Activated CD8-positive, alpha-beta memory T cell treated with anti-CD3 and anti-CD28 coated beads, Interleukin-2, amount 50 U/mL, for 48 hours (primary cell): Measurements from ENCODE around the gene STOML1.
A peak's percentile ranks its signal among the peaks of the same experiment; 100 is the strongest.

ENCODE experiments used
- DNase-seq: peaks from one replicate; pipeline ENCODE4 v3.0.0-alpha.2; 2020

Gene STOML1

GRCh38 chr15:74013374-74013894 lies 21.3 kb upstream of the STOML1 start:
- DNase-seq: no peak

GRCh38 chr15:74011610-74012009 lies 19.5 kb upstream of the STOML1 start:
- no peak for DNase-seq

DNA sequence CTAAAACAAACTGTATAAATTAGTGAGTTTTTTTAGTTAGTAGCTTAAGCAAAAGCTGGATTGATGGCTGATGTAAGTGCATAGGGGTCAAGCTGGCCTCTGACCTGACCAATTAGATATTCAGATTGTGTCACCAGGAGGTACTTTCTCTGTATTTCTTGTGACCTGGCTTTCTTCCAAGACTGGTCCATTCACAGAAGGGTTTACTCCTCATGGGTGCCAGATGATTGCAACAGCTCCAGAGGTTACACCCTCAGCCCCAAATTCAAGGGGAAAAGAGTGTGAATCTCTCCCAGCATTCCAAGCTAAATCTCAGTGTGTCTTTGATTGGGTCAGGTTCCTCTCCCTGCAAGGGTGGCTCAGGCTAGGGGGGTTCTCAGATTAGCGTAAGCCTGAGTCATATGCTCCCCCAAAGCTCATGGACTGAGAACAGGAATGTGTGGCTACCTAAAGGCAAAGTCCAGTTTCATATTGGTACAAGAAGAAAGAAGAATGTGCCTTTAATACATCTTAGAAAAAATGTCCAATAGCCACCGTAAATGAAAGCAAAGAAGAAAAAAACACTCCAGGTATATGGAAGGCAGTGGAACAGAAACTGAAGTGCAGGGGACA lies 18.9 kb upstream of the STOML1 start:
- DNase-seq: no peak

DNA sequence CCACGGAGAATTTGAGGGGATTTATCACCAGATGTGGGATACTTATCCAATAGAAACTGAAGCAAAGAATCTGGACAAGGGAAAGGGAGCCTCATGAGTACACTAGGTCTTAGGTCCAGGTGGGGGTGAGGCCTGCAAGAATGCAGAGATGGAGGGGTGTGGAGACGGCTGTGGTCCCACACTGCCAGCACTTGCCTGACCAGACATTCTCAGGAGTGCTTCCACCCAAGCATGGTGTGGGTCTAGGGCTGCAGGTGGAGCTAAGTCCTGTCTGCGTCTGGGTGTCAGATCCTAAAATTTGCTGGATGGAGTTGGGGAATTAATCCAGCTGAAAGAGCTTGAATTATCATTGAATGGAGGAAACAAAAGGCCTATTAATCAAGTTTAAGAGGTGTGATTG lies 16.8 kb upstream of the STOML1 start:
- DNase-seq: no peak

DNA sequence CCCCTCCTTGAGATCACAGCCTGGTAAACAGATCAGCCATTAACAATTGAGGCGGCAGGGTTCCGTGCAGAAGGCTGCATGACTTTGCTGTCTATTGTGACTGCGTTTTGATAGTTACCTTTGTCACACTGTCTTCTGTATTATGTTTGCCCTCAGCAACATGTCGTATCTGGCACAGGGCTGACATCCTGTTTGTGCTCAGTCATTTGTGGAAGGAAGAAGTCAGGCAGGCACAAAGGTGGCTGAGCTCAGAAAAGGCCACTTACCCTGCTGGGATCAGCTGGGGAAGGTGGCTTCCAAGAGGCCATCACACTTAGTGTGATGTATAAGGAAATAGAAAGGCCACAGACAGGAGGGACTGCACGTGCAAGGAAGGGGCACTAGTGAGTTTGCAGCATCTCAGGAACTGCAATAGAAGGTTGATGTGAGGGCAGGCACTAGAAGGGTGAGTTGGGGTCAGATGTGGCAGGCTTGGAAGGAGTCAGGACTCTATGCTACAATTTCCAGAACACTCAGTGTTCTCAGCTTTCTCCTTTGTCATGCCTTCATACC lies 15.8 kb upstream of the STOML1 start:
- DNase-seq: no peak

- DNase-seq: no peak
These were observed 14.9 kb upstream of the STOML1 start for GRCh38 chr15:74006774-74007639.

DNA sequence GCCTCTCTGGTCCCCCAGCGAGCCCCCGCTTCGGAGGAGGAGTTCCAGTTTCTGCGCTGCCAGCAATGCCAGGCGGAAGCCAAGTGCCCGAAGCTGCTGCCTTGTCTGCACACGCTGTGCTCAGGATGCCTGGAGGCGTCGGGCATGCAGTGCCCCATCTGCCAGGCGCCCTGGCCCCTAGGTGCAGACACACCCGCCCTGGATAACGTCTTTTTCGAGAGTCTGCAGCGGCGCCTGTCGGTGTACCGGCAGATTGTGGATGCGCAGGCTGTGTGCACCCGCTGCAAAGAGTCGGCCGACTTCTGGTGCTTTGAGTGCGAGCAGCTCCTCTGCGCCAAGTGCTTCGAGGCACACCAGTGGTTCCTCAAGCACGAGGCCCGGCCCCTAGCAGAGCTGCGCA lies 5.9 kb upstream of the STOML1 start:
- DNase-seq: no peak

GRCh38 chr15:73996939-73997338 lies 4.8 kb upstream of the STOML1 start:
- no peak for DNase-seq

GRCh38 chr15:73996267-73996666 lies 4.2 kb upstream of the STOML1 start:
- no peak for DNase-seq

DNA sequence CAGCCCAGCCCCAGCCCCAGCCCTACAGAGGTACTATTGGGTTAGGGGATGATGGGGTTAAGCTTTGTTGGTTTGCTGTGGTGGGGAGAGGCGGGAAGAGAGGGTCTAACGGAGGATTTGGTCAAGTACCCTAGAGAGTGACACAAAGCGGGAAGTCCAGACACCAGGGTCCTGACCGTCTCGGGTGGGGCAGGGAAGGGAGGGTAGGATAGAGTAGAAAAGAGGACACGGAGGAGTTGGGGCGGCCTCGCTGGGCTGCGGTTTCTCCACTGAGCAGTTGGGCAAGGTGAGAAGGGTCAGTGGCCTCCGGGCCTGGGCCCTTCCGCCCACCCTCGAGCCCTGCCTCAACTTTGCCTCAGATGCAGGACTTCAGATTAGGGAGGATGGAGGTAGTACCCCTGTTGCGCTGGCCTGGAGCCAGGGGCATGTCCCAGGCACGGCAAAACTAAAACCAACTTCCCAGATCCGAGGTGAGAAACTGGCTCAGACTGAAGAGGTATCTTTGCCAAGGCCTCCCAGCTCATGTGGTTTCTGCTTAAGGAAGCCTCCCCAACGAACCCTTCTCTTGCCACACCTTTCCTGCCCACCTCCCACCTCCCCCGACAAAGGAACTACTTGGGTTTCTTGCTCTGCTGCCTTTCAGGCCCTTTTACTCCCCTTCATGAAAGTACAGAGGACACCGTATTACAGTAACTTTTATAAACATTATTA lies 3.0 kb upstream of the STOML1 start:
- DNase-seq: no peak

GRCh38 chr15:73994413-73994883 lies 2.4 kb upstream of the STOML1 start, which contains the start of gene PML:
PML (plus strand) TSS chr15:73994716; CDS start chr15:73994813, 97 bp downstream.
- peak; percentile 92 for DNase-seq

GRCh38 chr15:73993211-73993994 lies 1.3 kb upstream of the STOML1 start:
- no peak for DNase-seq

DNA sequence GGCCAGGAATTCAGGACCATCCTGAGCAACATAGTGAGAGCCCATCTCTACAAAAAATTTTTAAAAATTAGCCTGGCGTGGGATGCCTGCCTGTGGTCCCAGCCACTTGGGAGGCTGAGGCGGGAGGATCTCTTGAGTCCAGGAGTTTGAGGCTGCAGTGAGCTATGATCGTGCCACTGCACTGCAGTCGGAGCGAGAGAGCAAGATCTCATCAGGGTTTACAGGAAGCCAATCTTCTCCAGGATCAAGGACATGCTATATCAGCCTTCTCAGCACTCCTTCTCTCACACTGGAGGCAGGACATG lies 451 bp upstream of the STOML1 start:
- no peak for DNase-seq

DNA sequence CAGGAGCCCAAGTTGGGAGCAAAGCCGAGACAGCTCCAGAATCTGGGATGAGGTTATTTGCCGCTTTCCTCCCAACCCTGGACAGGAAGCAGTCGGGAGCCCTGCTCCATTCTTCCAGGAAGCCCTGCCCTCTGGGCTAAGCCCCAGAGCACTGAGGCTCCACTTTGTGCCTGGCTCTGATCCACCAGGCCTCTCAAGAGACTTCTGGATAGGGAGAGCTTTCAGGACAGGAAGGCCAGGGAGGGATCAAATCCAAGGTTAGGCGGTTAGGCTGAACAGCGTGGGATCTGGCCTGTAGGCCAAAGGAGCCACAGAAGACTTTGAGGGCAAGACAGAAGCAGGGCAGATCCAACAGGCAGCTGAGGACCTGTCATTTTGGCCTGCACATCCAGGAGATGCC lies 835 bp downstream of the STOML1 start:
- DNase-seq: no peak

DNA sequence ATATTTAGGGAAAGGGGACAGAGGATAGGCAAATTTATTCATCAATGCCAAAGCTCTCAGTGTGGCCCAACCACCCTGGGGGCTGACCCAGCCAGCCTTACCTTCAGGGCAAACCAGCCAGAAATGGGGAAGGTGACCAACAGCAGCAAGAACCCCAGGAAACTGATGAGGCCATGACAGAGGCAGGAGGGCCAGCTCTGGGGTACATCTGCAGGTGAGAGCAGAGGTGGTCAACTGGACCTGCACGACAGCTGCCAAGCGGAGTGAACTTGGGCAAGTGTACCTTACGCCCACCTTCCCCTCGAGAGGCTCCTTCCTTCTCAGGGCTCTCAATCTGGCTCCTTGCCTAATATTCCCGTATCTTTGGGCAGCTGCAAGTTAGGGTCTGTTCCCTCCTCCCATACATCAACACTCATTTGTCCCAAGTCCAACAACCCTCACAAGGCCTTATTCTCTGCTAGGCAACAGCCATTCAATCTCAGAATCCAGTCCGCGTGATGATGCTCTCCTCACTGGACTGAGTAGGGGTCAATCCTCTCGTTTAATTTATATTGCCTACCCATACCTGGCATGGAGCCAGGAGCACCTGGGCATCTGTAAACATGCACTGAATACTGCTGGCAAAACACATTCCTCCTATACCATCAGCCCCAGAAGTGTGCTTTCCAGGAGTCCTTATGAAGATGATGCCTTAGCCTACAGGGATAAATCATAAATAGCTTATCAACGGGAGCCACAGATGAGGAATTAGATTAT lies 1.7 kb downstream of the STOML1 start:
- no peak for DNase-seq

GRCh38 chr15:73989001-73989798 lies 2.9 kb downstream of the STOML1 start:
- DNase-seq: no peak

DNA sequence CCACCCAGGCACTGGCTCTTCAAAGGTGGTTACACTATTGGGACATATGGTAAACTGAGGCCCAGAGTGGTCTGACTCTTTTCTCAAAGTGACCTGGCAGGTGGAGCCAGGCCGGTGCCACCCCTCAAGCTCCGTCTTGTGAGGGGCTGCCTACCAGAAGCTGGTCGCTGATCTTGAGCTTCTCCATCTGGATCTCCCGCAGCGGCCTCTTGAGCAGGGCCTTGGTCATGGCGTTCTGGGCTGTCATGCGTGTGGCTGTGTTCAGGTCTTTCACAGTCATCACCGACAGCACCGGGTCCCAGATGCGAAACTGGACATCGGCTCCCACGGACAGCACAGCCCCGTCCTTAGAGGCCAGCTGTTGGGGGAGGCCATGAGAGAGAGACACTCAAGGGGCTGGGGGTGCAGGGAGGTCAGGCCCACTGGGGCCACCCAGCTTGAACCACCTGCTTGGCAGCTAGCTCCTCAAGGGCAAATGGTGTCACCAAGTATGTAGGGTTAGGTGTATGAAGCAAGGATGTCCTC lies 3.6 kb downstream of the STOML1 start:
- DNase-seq: no peak

- no peak for DNase-seq
These were observed 4.2 kb downstream of the STOML1 start for GRCh38 chr15:73987681-73988444.

DNA sequence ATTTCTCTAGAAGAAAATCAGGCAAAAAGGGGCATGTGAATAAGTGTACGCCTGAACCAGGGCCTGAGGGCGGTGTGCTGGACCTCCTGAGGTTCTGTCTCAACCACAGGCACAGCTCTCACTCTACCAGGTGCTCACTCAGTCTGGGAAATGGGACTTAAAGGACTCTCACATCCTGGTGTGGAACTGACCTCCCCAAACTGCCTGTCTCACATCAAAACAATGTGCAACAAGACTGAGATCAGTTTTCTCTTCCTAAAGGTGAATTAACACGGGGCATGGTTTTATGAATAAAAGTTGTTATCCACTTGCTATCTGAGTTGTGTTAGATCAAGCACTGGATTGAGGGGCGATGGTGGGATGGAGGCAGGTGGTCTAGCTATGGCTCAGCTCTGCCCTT lies 4.8 kb downstream of the STOML1 start:
- no peak for DNase-seq

DNA sequence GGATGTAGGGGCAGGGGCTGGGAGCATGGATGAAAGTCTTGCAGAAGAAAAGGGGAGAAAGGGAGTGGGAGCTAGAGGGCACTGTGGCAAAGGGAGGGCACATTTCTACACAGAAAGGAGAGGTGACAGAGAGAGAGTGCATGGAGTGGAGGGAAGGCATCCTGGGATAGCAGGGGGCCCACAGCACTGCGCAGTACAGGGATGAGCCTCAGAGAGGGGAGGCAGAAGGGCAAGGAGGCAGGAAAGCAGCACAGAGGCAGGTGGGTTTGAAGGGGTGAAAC lies 5.4 kb downstream of the STOML1 start:
- no peak for DNase-seq
